ENCODE measurements around the gene HAND2.

HAND2 gene

DNA sequence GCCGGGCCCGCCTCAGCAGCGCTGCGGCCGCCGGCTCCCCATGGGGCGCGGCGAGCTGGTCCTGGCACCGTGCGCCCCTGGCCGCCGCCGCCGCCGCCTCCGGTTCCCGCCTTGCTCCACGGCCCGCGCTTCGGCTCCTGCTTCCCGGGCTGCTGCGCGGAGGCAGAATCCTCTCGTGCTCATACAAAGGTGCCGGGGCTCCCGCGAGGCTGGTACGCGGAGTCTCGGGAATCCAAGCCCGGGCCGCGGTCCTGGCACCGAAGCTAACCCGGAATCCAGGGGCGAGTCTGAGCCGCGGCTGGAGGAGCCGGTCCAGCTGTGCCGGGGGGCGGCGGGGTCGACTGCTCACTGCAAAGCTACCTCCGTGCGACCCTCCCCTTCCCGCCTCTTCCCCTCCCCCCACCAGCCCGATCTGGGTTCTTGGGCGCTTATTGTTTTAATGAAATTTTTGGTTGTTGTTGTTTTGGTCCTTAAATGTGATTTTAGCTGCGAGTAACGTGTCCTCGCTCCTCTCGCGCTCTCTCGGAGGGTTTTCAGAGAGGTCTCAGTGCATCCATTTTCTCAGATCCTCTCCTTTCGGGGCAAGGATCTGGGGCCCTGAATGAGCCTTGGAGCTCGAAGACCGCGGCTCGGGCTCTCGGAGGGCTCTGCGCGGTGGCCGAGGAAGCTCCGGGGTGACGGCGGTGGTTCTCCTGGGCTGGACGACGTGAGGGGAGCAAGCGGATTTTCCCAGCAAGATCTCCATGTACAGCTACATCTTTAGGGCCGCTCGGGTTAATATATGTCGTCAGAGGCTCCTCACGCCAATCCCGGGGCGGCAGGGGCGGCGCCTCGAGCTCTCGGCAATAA is at the start of gene HAND2:
HAND2 (minus strand) TSS at position 753 of the 849 bp plus-strand sequence. CDS start 940 bp downstream, outside the sequence.
- DNase-seq (ENCODE audit: low read depth in 1 of 2, low spot score in 1 of 2): no peak

DNA sequence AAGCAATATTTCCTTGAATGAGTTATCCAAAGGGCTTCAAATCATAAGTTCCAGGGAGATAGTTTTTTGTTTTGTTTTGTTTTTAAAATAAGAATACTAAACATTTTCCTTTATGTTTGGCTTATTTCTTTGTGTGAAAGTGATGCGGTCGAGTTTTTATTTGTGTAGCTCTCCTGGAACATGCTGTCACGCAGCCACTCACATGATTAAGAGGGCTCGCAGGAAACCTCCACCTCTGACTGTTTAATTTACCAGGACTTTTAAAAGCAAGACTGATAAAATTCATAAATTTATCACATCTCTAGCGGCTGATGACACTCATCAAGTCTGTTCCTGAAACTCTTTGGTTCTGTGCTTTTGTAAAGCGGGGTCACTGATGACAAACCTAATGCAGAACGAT is 48.9 kb upstream of the HAND2 start:
- no peak for DNase-seq (ENCODE audit: low read depth in 1 of 2, low spot score in 1 of 2)

DNA sequence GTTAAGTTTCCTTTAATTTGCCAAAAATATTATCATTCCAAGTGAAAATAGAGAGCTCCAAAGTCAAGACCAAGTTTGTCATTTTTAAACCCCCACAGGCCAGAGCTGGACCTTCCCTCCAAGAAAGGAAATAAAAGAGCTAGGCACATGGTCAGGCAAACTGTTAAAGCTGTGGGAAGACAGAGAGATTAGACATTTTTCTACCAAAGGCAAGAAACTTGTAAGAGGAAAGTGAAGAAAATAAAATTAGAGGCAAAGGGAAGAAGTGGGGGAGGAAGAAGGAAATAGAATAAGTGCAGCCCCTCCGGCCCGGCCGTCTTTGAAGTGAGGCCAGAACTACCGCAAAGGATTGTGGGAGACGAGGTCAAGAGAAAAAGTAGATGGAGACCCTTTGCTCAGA is 47.9 kb upstream of the HAND2 start:
- DNase-seq (ENCODE audit: low read depth in 1 of 2, low spot score in 1 of 2): no peak

DNA sequence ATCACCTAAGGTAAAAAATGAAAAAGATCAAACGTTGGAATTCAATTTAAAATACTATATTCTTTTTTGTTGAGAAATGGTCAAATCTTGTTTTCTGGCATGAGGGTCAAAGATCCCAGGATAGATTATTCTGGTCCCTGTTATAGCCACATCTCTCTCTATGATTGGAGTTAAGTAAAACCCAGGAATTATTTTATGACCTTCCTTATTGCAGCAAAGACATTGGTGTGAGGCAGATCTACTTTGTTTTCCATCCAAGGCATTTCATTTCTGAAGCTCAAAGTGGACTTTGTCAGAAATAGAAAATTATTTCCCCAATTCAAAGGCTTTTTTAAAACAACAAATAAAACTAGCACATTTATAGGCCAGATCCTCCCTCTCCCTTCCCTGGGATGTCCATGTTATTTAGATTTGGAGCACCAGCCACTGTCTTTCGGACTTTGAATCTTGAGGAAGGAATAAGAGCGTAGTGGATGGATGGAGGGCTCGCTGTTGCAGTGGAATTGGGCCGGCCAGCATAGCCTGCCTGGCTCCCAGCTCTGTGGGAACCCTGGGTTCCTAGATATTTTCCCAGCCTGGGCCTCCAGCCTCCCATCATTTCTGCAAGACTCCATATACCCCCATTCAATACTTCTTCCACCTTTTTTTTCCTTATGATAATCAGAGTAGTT is 45.6 kb upstream of the HAND2 start:
- DNase-seq (ENCODE audit: low read depth in 1 of 2, low spot score in 1 of 2): no peak

DNA sequence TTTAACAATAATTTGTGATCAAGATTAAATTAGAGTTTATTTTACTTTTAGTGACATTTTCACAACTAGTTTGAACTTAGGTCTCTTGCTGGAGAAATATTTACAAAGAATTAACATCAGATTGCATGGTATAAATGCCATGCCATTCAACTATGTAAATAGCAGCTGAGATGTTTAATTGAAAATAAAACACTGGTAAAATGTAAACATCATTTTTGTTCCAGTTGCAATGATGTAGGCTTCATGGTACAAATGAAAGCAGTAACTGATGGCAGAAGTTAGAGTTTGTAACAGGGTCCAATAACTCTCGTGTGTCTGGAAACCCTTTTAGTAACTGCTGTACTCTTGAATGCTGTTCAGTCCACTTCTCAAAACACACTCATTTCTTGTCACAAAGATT is 43.7 kb upstream of the HAND2 start:
- no peak for DNase-seq (ENCODE audit: low read depth in 1 of 2, low spot score in 1 of 2)

DNA sequence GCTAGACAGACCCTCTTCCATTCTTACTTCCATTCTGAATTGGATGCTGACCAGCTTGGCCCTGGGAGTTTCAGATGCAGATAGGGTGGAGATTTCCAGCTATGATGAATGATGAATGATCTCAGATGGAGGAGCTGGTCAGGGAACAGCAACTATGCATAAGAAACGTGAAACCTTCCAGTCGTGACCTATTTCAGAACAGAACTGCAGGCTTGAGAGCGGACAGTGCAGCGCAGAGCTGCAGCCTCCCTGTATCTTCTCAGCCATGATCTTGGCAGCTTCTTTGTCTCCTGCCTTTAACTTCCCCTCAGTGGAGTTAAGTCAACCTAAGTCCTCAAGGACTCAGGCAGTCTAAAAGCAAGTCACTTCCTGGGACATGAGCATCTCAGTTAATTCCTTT is 43.3 kb upstream of the HAND2 start:
- DNase-seq (ENCODE audit: low read depth in 1 of 2, low spot score in 1 of 2): no peak

DNA sequence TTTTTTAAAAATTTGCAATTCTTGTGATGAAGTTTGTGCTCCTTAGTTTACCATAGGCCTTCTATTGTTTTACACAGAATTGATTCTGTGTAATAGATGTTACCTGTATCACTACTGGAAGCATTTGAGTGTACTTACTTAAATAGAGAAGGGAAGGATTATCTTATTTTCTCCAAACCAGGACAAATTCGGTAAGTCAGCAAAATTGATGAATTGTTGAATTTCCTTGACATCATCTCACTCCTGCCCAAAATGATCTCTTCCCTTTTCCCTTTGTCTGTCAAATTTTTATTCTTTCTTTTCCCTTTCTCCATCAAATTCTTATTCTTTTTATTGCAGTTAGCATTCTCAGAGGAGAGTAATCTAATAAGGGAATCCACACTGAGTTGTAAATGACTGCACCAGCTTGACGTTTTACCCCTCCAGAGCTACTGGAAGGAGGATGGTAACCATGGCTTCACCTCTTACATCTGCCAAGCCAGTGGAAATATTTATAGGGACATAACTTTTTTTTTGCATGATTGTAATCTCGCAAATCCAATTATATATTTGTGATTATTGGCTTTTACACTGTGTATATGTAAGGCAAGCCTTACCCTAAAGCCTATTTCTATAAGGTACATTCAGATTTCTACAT is 42.6 kb upstream of the HAND2 start:
- DNase-seq (ENCODE audit: low read depth in 1 of 2, low spot score in 1 of 2): no peak

DNA sequence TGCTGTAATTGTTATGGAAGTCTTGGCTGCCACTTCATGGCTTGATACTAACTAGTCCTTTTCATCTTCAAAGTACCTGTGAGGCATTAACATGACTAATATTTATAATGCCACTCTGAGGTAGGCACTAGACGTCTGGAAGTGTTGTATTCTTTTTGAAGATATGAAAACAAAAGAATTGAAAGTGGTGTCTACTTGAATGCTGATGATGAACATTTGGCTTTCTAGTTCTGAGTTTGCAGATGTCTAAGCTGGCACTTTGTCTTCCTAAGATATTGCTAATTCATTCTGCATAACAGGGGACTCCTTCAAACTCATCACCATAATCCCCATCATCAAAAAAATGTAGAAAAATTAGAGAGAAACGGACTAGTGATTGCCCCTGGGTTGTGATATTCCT is 41.6 kb upstream of the HAND2 start:
- DNase-seq (ENCODE audit: low read depth in 1 of 2, low spot score in 1 of 2): no peak

DNA sequence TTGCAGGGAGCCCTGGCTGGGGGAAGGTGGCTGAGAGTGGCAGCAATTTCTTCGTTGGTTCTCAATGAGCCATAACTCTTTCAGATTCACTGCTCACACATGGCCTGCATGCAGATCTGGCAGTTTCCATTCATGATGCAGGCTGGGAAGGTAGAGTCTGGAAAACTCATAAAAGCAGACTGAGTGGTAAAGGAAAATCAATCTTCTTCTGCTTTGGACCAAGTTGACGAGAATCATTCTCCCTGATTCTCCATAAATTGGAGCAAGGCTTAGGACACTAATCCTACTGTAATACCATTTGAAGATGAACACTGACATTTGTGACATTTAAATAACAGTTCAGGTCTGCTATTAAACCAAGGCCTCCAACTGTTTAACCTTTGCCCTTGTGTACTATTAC is 35.3 kb upstream of the HAND2 start:
- no peak for DNase-seq (ENCODE audit: low read depth in 1 of 2, low spot score in 1 of 2)

DNA sequence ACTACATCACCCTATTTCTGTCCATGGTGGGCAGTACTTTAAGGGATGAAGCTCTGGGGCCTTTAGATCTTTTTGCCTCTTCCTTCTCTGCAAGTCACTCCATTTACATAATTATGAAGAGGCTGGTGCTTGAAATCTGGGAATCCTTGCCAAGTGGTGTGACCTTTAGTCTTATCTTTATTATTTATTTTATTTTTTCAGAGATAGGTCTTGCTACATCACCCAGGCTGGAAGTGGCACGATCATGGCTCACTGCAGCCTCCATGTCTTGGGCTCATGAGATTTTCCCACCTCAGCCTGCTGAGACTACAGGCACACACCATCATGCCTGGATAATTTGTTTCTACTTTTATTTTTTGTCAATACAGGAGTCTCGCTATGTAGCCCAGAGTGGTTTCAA is 34.4 kb upstream of the HAND2 start:
- DNase-seq (ENCODE audit: low read depth in 1 of 2, low spot score in 1 of 2): no peak

DNA sequence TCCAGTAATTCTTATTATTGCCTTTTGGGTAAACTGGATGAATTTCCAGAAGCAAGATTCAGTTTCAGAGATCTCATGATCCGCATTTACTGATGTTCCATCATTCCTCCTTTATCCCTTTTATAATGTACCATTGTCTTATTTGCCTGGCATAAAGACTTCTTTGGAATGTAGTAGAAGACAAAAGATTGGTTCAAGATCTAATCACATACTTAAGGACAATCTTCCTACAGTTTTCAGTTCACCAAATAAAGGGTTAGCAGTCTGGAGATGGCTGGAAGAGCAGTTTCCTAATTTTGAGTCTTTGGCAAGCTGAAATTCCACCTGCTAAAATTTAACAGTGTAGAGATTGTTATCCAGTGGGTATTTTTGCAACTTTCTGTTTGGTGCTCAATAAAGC is 30.9 kb upstream of the HAND2 start:
- DNase-seq (ENCODE audit: low read depth in 1 of 2, low spot score in 1 of 2): no peak

DNA sequence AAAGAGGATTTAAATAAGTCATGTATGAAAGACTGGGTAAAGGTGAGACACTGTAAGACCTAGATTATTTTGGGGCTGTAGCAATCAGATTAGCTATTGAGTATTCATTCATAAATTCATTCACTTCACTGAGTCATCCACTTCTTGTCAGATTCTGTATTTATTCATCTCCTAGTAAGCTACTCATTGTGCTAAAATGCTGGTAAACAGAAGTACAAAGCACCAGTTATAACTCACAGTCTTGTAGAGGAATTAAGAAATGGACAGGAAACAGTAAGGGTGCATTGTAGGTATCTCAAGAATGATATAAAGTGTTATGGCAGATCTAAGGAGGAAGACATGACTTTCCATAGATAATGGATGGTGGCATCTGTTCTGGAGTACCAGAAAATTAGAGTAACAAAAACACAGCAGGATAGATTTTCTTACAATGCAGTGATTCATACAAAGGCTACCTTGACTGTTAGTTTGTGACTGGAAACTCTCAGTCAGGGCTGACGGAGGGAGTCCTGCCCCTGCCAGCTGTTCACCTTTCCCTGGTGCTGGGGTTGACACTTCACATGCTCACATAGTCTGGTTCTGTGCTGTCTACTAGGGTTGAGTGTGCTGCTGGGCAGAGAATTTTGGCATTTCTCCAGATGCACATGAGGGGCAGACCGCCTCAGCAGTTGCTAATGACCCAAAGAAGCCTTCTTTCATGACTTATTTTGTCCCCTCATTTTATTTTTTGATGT is 26.5 kb upstream of the HAND2 start:
- DNase-seq (ENCODE audit: low read depth in 1 of 2, low spot score in 1 of 2): no peak

DNA sequence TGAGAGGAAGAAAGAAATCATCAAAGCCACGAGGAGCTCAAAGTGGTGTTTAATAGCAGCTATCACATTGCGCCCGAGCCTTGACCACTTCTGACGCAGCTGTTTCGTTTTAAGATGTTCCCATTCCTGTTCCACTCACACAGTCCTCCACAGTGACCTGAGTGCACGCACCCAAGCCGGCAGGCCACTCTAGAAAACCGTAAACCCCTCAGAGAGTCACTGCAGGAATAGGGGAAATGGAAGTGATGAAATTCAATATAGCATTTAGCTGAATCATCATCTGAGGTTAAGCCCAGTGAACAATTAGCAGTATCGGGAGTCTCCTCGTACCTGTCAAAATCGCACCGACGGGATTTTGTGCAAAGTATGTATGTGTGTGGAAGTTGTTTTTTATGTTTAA is 17.9 kb upstream of the HAND2 start:
- DNase-seq (ENCODE audit: low read depth in 1 of 2, low spot score in 1 of 2): no peak

DNA sequence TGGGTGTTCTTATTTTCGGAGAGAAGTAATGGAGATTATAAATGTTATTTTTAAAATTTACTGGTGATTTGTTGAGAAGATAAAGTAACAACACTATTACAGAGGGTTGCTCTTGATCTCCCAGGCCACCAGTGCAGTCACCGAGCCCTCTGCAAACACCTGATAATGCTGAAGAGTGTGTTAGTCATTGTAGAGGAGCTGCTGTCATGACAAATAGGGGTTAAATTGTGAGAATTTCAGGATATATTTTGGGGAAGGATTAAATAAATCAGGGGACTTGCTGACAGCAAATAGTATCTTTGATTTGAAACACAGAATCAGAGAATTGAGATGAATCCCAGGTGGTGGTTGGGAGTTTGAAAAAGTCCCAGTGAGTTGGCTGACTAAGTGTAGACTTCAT is 16.7 kb upstream of the HAND2 start:
- DNase-seq (ENCODE audit: low read depth in 1 of 2, low spot score in 1 of 2): no peak

DNA sequence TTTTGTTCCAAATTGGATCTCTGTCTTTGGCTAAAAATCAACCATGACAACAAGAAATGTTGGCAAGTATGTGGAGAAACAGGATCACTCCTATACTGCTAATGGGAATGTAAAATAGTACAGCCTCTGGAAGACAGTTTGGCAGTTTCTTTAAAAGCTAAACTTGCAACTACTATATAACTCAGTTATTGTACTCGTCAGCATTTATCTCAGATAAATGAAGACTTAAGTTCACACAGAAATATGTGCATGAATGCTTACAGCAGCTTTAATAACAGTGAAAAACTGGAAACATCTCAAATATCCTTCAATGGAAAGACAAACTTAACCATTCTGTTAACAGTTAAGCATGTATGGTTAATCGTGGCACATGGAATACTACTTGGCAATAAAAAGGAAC is 15.4 kb upstream of the HAND2 start:
- no peak for DNase-seq (ENCODE audit: low read depth in 1 of 2, low spot score in 1 of 2)

DNA sequence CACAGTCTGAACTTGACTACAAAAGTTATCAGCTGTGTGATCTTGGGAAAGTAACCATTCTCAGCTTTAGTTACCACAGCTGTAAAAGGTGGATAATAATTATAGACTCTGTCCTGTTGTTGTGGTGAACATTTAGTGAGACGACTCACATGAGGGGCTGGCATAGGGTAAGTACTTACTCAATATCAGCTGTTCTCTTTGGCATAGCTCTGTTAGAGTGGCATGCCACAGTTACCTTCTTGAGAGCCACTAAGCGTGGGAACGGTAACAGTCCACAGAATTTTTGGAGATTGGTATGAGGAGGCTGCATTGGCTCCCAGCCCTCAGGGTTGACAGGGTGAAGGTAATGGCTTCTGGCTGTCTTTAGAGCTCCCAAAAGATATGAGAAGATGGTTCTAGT is 13.2 kb upstream of the HAND2 start:
- no peak for DNase-seq (ENCODE audit: low read depth in 1 of 2, low spot score in 1 of 2)

DNA sequence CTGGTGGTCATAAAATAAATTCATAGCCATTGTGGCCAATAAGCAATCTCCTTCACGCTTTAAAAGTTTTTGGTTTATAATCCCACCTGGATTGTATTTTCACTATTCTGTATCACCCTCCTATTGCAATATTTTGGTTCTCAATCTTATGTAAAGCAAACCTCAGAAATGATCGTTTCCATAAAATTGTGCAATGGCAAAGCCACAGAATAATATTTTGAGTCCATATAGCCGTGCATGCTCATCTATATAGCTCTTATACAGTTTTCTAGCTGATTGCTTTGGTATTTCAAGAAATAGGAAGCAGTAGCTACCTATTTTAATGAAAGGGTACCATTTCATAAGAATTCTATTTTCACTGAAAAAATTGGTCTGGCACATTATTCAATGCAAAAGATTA is 10.0 kb upstream of the HAND2 start:
- DNase-seq (ENCODE audit: low read depth in 1 of 2, low spot score in 1 of 2): no peak

DNA sequence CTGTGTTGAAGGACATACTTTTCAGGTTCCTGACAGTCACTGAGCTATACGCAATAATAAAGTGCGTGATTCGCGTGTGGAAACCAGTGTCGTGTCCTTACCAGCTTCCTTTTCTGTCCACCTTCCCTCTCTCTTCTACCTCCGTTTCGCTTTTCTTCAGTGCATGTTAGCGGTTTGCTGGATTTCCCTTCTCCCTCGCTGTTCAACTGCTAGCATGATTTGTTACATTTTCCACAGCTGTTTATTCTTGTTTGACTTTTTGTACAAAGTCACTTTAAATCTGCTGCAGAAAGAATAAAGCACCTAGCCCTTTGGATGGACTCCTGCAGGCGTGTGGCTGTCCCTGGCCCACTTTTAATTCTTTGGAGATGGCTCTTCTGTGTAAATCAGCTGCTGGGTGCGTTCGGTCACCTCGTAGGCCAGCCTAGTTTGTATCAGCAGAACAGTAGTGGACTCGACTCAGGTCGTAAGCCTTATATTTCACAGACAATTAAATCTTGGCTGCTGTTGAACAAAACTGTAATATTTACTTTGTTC is 8.9 kb upstream of the HAND2 start:
- no peak for DNase-seq (ENCODE audit: low read depth in 1 of 2, low spot score in 1 of 2)

DNA sequence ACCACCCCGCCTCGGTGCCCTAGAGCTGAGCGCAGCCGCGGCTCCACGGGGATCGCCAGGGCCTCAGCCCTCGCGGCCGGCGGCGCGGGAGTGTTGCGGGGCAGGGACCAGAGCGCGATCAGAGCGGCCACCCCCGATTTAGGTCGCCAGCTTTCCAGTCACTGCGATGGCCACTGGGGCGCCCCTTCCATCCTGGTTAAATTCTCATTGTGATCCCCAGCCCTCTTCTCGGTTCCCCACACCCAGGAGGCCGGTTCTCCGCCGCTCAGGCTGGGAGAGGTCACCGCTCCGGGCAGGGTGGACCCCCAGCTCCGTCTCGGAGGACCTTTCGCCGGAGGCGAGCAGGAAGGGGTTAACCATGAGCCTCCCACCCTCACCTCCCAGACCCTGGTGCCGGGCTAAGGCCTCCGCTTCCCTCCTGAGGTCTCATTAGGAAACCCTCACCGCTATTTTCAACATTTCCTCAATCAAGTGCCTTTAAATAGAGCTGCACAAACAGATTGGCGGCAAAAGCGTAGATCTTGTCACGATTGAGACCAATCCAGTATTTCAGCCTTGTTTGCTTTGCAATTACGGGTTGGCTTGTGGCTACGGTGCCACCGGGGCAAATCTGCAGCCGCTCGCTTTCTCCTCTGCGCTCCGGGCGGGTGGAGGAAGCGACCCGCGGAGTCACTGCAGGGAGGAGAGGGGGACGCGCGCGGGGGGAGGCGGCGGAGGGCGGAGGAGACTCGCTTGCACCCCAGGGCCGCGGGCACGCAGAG is 8.3 kb upstream of the HAND2 start:
- DNase-seq (ENCODE audit: low read depth in 1 of 2, low spot score in 1 of 2): no peak

DNA sequence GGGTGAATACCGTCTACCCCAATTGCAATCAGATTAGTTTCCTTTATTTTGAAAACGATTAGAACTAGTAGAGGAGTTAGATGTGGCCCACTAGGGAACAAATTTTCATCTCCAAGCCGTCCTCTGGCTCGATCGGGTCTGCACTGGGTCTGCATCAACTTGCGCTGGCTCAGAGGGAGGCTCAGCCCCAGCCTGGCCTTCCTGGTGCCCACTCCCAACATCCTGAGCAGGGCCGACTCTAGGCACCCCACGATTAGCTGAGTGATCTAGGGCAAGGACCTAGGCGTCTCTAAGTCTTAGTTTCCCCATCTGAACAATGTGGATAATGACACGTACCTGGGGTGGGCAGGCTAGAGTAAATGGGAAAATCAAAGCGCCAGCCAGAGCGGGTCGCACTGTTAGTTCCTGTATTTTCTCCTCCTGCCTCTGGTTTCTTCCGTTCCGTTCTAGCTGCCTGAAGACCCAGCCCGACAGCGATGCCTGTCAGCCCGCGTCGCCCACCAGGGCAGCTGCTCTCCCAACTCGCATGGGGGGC is 7.7 kb upstream of the HAND2 start:
- no peak for DNase-seq (ENCODE audit: low read depth in 1 of 2, low spot score in 1 of 2)

Measured in stimulated activated CD4-positive, alpha-beta T cell treated with anti-CD3 and anti-CD28 coated beads, Interleukin-15, amount 100 ng/mL, for 1 hour (primary cell).